Liver (tissue), 9 donors: ENCODE measurements around the gene SRXN1. TPM values are rescaled to one million over a fixed set of nuclear protein-coding genes. Genes with fewer than 3 reads are reported as not detected.

ENCODE experiments used
- DNase-seq: peaks from one replicate; pipeline ENCODE4 v3.0.0-alpha.2; 2017; ENCODE audit warnings: low spot score
- H3K27ac ChIP-seq, 2 donors: one replicate each; pipeline ENCODE4 v1.7.0; 2013; ENCODE audit warnings: inconsistent platforms in 2 of 2, low read length in 2 of 2, control low read depth in 1 of 2, low read depth in 1 of 2, mild to moderate bottlenecking in 1 of 2
- H3K27me3 ChIP-seq, 4 donors: one replicate each; pipeline versions ENCODE4 v1.6.1 to v1.7.0; 2013; ENCODE audit warnings: low read length in 3 of 4, inconsistent platforms in 1 of 4, mild to moderate bottlenecking in 1 of 4, moderate library complexity in 1 of 4; ENCODE audit not compliant: control insufficient read depth in 4 of 4, insufficient read depth in 4 of 4
- H3K36me3 ChIP-seq, 4 donors: one replicate each; pipeline versions ENCODE4 v1.6.1 to v1.7.0; 2013; ENCODE audit warnings: low read length in 3 of 4, mild to moderate bottlenecking in 3 of 4, low read depth in 1 of 4, moderate library complexity in 1 of 4; ENCODE audit not compliant: control insufficient read depth in 4 of 4, insufficient read depth in 3 of 4
- H3K4me1 ChIP-seq, 4 donors: one replicate each; pipeline versions ENCODE4 v1.6.1 to v1.7.0; 2013; ENCODE audit warnings: low read length in 3 of 4, mild to moderate bottlenecking in 3 of 4, moderate library complexity in 1 of 4; ENCODE audit not compliant: control insufficient read depth in 4 of 4, insufficient read depth in 4 of 4
- H3K4me3 ChIP-seq, 3 donors: one replicate each; pipeline versions ENCODE4 v1.6.1 to v1.7.0; 2013; ENCODE audit warnings: low read length in 3 of 3, control low read depth in 1 of 3, low read depth in 1 of 3, mild to moderate bottlenecking in 1 of 3
- H3K9ac ChIP-seq, 2 donors: one replicate each; pipeline ENCODE4 v1.7.0; 2013; ENCODE audit warnings: low read length in 2 of 2, mild to moderate bottlenecking in 2 of 2, moderate library complexity in 2 of 2, control low read depth in 1 of 2, low read depth in 1 of 2
- H3K9me3 ChIP-seq, 4 donors: one replicate each; pipeline versions ENCODE4 v1.6.1 to v1.7.0; 2013; ENCODE audit warnings: low read length in 3 of 4; ENCODE audit not compliant: control insufficient read depth in 4 of 4
- EGR1 ChIP-seq, 2 donors: IDR thresholded peaks; 2 replicates each; pipeline ENCODE4 v1.6.1; 2016 to 2018; ENCODE audit warnings: antibody characterized with exemption in 2 of 2, low read depth in 2 of 2
- FOXA1 ChIP-seq: IDR thresholded peaks from 2 replicates; pipeline ENCODE4 v1.6.1; 2016; ENCODE audit warnings: antibody characterized with exemption
- FOXA2 ChIP-seq: IDR thresholded peaks from 2 replicates; pipeline ENCODE4 v1.6.1; 2016; ENCODE audit warnings: antibody characterized with exemption
- GABPA ChIP-seq, 2 donors: IDR thresholded peaks in 1 of 2; conservative IDR thresholded peaks in 1 of 2; 2 replicates each; pipeline ENCODE4 v1.6.1; 2016; ENCODE audit warnings: antibody characterized with exemption in 2 of 2, mild to moderate bottlenecking in 1 of 2, moderate library complexity in 1 of 2
- HNF4G ChIP-seq: IDR thresholded peaks from 2 replicates; pipeline ENCODE4 v1.6.1; 2016; ENCODE audit warnings: antibody characterized with exemption
- JUND ChIP-seq, 2 donors: IDR thresholded peaks; 2 replicates each; pipeline ENCODE4 v1.6.1; 2016; ENCODE audit warnings: antibody characterized with exemption in 2 of 2
- NR2F2 ChIP-seq: IDR thresholded peaks from 2 replicates; pipeline ENCODE4 v1.6.1; 2016; ENCODE audit warnings: antibody characterized with exemption
- RAD21 ChIP-seq, 2 donors: IDR thresholded peaks; 2 replicates each; pipeline ENCODE4 v1.6.1; 2016; ENCODE audit warnings: antibody characterized with exemption in 2 of 2, mild to moderate bottlenecking in 2 of 2
- RXRA ChIP-seq, 2 donors: IDR thresholded peaks; 2 replicates each; pipeline ENCODE4 v1.6.1; 2017 to 2018; ENCODE audit warnings: antibody characterized with exemption in 2 of 2, mild to moderate bottlenecking in 1 of 2
- SP1 ChIP-seq: IDR thresholded peaks from 2 replicates; pipeline ENCODE4 v1.6.1; 2018; ENCODE audit warnings: antibody characterized with exemption, mild to moderate bottlenecking
- TAF1 ChIP-seq: conservative IDR thresholded peaks from 2 replicates; pipeline ENCODE4 v1.6.1; 2016; ENCODE audit warnings: antibody characterized with exemption, mild to moderate bottlenecking
- YY1 ChIP-seq: IDR thresholded peaks from 2 replicates; pipeline ENCODE4 v1.6.1; 2016; ENCODE audit warnings: antibody characterized with exemption, mild to moderate bottlenecking
- WGBS: extraction: QIAGEN DNeasy Blood & Tissue Kit; methylation state at CpG from one replicate; pipeline ENCODE4 v1.1.7; 2013; 5-methylcytosine and 5-hydroxymethylcytosine counted together
- polyA plus RNA-seq, 2 donors: library from polyadenylated mRNA; stranded (reverse) in 1 of 2; unstranded in 1 of 2; fragments of 200-250 nt in 1 of 2; fragments of >200 nt in 1 of 2; fragmentation: Nextera tagmentation in 1 of 2; extraction: Ambion mirVana in 1 of 2; gene quantifications; one replicate each; pipeline versions ENCODE4 v1.2.1 to v1.2.3, GENCODE V29; 2013 to 2015
- total RNA-seq, 2 donors: library from RNA; depleted of rRNA; stranded (reverse); fragments of >200 nt; gene quantifications; one replicate each; pipeline ENCODE4 v1.2.3, GENCODE V29; 2014
- TF ChIP-seq, protein P1 (sequence below): IDR thresholded peaks from 2 replicates; pipeline ENCODE4 v1.6.1; 2016; ENCODE audit warnings: antibody characterized with exemption
- TF ChIP-seq, protein P2 (sequence below): IDR thresholded peaks from 2 replicates; pipeline ENCODE4 v1.6.1; 2016; ENCODE audit warnings: antibody characterized with exemption
- TF ChIP-seq, protein P3 (sequence below): fragments of 150-350 bp; IDR thresholded peaks from 2 replicates; pipeline ENCODE4 v1.5.1; 2017; ENCODE audit warnings: improper control_type of control experiment, low read depth, low read length; ENCODE audit not compliant: missing input control
- TF ChIP-seq, protein P4 (sequence below): IDR thresholded peaks from 2 replicates; pipeline ENCODE4 v1.6.1; 2016; ENCODE audit warnings: antibody characterized with exemption
- TF ChIP-seq, protein P5 (sequence below): IDR thresholded peaks from 2 replicates; pipeline ENCODE4 v1.6.1; 2016; ENCODE audit warnings: antibody characterized with exemption, mild to moderate bottlenecking
- donor health status: healthy.
- donor health status: healthy.
- donor health status: healthy.
- donor health status: healthy.
- donor health status: healthy.

The SRXN1 gene
- total and polyA plus RNA-seq, 4 donors: 14.3 to 60.2 (median 24.8) TPM

DNA sequence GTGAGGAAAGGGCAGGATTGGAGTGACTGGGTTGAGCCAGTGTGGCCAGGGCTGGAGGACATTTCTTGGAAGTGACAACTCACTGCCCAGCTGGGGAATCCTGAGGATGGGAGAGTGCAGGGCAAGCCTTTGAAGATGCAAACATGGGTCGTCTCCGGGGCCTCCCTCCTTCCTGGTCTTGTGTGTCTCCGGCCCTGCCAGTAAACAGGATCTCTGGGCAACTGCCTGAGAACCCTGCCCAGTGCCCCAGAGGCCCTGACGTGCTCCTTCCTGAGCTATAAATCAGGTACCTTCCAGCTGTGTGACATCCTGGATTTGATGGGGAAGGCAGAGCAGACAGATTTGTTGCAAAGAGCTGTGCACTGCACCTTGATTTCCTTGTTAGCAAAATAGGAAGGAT lies 30.0 kb downstream of the SRXN1 start:
- whole genome bisulfite sequencing: 25% methylated on average over 4 of the region's 4 CpGs
- Histone ChIP-seq H3K9ac (no peak overlapping the region), H3K27me3 (no peaks in the 10 kb centered on the region), H3K9me3 (peaks cover 4 to 9% (median 5%) of the 10 kb centered on the region in 4 donors), H3K4me1 (no peaks in the 10 kb centered on the region), H3K4me3 (no peak overlapping the region), H3K27ac (no peak overlapping the region), H3K36me3 (no peaks in the 10 kb centered on the region)
- no peak for DNase-seq
- TF ChIP-seq JUND (IDR thresholded peaks at IDR 0.05) (no peak), EGR1 (IDR thresholded peaks at IDR 0.05; ENCODE audit: low read depth in 2 of 2) (no peak)
- TF ChIP-seq, protein P1, sequence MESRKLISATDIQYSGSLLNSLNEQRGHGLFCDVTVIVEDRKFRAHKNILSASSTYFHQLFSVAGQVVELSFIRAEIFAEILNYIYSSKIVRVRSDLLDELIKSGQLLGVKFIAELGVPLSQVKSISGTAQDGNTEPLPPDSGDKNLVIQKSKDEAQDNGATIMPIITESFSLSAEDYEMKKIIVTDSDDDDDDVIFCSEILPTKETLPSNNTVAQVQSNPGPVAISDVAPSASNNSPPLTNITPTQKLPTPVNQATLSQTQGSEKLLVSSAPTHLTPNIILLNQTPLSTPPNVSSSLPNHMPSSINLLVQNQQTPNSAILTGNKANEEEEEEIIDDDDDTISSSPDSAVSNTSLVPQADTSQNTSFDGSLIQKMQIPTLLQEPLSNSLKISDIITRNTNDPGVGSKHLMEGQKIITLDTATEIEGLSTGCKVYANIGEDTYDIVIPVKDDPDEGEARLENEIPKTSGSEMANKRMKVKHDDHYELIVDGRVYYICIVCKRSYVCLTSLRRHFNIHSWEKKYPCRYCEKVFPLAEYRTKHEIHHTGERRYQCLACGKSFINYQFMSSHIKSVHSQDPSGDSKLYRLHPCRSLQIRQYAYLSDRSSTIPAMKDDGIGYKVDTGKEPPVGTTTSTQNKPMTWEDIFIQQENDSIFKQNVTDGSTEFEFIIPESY: no peak

DNA sequence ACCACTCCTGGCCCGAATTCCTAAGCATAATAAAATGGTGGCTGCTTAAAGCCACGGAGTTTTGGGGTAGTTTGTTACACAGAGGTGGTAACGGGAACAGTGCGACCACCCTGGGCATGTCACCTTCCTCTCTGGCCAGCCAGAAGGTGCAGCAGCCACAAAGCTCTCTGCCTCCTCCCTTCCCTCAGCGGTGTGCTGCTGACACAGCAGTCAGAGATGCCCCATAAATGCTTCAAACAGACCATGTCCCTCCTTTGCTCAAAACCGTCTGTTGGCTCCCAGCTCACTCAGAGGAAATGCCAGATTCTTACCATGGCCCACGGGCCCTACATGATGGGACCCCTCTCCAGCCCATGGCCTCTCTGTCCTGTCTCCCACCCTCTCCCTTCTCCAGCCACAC lies 30.8 kb downstream of the SRXN1 start:
- Histone ChIP-seq H3K27ac (no peak overlapping the region), H3K9ac (no peak overlapping the region), H3K4me1 (no peaks in the 10 kb centered on the region), H3K9me3 (peaks cover 6 to 13% (median 9%) of the 10 kb centered on the region in 4 donors), H3K27me3 (no peaks in the 10 kb centered on the region), H3K36me3 (no peaks in the 10 kb centered on the region), H3K4me3 (no peak overlapping the region)
- TF ChIP-seq SP1 (no peak), FOXA1 (no peak), NR2F2 (no peak), EGR1 (IDR thresholded peaks at IDR 0.05; ENCODE audit: low read depth in 2 of 2) (no peak), RXRA (IDR thresholded peaks at IDR 0.05) (no peak), TAF1 (no peak), HNF4G (no peak), FOXA2 (no peak), YY1 (no peak), JUND (IDR thresholded peaks at IDR 0.05) (no peak), GABPA (IDR thresholded peaks at IDR 0.05 in 1 of 2, conservative IDR thresholded peaks at IDR 0.05 in 1 of 2) (no peak), RAD21 (IDR thresholded peaks at IDR 0.05) (no peak)
- TF ChIP-seq, protein P2, sequence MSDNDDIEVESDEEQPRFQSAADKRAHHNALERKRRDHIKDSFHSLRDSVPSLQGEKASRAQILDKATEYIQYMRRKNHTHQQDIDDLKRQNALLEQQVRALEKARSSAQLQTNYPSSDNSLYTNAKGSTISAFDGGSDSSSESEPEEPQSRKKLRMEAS: no peak
- TF ChIP-seq, protein P3, sequence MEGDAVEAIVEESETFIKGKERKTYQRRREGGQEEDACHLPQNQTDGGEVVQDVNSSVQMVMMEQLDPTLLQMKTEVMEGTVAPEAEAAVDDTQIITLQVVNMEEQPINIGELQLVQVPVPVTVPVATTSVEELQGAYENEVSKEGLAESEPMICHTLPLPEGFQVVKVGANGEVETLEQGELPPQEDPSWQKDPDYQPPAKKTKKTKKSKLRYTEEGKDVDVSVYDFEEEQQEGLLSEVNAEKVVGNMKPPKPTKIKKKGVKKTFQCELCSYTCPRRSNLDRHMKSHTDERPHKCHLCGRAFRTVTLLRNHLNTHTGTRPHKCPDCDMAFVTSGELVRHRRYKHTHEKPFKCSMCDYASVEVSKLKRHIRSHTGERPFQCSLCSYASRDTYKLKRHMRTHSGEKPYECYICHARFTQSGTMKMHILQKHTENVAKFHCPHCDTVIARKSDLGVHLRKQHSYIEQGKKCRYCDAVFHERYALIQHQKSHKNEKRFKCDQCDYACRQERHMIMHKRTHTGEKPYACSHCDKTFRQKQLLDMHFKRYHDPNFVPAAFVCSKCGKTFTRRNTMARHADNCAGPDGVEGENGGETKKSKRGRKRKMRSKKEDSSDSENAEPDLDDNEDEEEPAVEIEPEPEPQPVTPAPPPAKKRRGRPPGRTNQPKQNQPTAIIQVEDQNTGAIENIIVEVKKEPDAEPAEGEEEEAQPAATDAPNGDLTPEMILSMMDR: no peak
- TF ChIP-seq, protein P4, sequence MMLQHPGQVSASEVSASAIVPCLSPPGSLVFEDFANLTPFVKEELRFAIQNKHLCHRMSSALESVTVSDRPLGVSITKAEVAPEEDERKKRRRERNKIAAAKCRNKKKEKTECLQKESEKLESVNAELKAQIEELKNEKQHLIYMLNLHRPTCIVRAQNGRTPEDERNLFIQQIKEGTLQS: no peak
- TF ChIP-seq, protein P5, sequence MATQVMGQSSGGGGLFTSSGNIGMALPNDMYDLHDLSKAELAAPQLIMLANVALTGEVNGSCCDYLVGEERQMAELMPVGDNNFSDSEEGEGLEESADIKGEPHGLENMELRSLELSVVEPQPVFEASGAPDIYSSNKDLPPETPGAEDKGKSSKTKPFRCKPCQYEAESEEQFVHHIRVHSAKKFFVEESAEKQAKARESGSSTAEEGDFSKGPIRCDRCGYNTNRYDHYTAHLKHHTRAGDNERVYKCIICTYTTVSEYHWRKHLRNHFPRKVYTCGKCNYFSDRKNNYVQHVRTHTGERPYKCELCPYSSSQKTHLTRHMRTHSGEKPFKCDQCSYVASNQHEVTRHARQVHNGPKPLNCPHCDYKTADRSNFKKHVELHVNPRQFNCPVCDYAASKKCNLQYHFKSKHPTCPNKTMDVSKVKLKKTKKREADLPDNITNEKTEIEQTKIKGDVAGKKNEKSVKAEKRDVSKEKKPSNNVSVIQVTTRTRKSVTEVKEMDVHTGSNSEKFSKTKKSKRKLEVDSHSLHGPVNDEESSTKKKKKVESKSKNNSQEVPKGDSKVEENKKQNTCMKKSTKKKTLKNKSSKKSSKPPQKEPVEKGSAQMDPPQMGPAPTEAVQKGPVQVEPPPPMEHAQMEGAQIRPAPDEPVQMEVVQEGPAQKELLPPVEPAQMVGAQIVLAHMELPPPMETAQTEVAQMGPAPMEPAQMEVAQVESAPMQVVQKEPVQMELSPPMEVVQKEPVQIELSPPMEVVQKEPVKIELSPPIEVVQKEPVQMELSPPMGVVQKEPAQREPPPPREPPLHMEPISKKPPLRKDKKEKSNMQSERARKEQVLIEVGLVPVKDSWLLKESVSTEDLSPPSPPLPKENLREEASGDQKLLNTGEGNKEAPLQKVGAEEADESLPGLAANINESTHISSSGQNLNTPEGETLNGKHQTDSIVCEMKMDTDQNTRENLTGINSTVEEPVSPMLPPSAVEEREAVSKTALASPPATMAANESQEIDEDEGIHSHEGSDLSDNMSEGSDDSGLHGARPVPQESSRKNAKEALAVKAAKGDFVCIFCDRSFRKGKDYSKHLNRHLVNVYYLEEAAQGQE: no peak
- TF ChIP-seq, protein P1: no peak
- DNase-seq: no peak
- 66% methylated on average over 7 of the region's 7 CpGs for WGBS
